Natural killer cell (primary cell): Measurements from ENCODE around the gene OR52E4. TPM values are rescaled to one million over a fixed set of nuclear protein-coding genes. Genes with fewer than 3 reads are reported as not detected.
A peak's percentile ranks its signal among the peaks of the same experiment; 100 is the strongest.

ENCODE experiments used
- ATAC-seq, 3 donors: fragments of 150-1000 bp in 2 of 3; fragments of 200-7000 bp in 1 of 3; cut with Tn5 transposase; 1 replicate in 1 of 3; 2 replicates in 2 of 3; pipeline ENCODE4 v1.10.0; 2021; ENCODE audit warnings: mild to moderate bottlenecking in 2 of 3, moderate library complexity in 2 of 3
- DNase-seq, 2 donors: peaks; one replicate each; pipeline versions ENCODE4 v3.0.0 to v3.0.0-alpha.2; 2013 to 2021; ENCODE audit warnings: mixed read lengths in 1 of 2
- H3K27ac ChIP-seq: one replicate; pipeline ENCODE4 v1.5.1; 2013; ENCODE audit warnings: mild to moderate bottlenecking, low read length
- H3K27me3 ChIP-seq: one replicate; pipeline ENCODE4 v1.6.1; 2013; ENCODE audit warnings: low read length; ENCODE audit not compliant: control insufficient read depth, insufficient read depth
- H3K36me3 ChIP-seq: one replicate; pipeline ENCODE4 v1.6.1; 2013; ENCODE audit warnings: low read length; ENCODE audit not compliant: control insufficient read depth, insufficient read depth
- H3K4me1 ChIP-seq: one replicate; pipeline ENCODE4 v1.6.1; 2013; ENCODE audit warnings: low read length; ENCODE audit not compliant: control insufficient read depth, insufficient read depth
- H3K4me3 ChIP-seq: one replicate; pipeline ENCODE4 v1.5.1; 2013; ENCODE audit warnings: low read length
- H3K9me3 ChIP-seq: one replicate; pipeline ENCODE4 v1.6.1; 2013; ENCODE audit warnings: low read length; ENCODE audit not compliant: control insufficient read depth, insufficient read depth
- H3K27ac Mint-ChIP-seq, 2 donors: one replicate each; pipeline ENCODE4 v1.8.0; 2022; ENCODE audit warnings: mild to moderate bottlenecking in 2 of 2, mixed read lengths in 2 of 2, moderate library complexity in 1 of 2
- H3K27me3 Mint-ChIP-seq, 2 donors: one replicate each; pipeline ENCODE4 v1.8.0; 2022; ENCODE audit warnings: low read depth in 2 of 2, mixed read lengths in 2 of 2
- H3K36me3 Mint-ChIP-seq: one replicate; pipeline ENCODE4 v1.8.0; 2022; ENCODE audit warnings: mixed read lengths
- H3K4me1 Mint-ChIP-seq, 2 donors: one replicate each; pipeline ENCODE4 v1.8.0; 2022; ENCODE audit warnings: mixed read lengths in 2 of 2
- H3K4me3 Mint-ChIP-seq: one replicate; pipeline ENCODE4 v1.8.0; 2022; ENCODE audit warnings: mild to moderate bottlenecking, moderate library complexity, mixed read lengths
- H3K9me3 Mint-ChIP-seq, 2 donors: one replicate each; pipeline ENCODE4 v1.8.0; 2022; ENCODE audit warnings: mixed read lengths in 2 of 2
- whole genome bisulfite sequencing: methylation state at CpG from one replicate; pipeline ENCODE4 v1.1.7; 2013; ENCODE audit warnings: missing lambda C conversion rate; ENCODE audit not compliant: insufficient coverage; 5-methylcytosine and 5-hydroxymethylcytosine counted together
- intact Hi-C: fragments of 100-400 bp; cut with micrococcal nuclease; formaldehyde crosslinking; loops from one replicate; pipeline ENCODE4 v1.14.2; 2022
- total RNA-seq, 4 donors: library from RNA; stranded (reverse); fragments of 120-200 nt in 1 of 4; gene quantifications; one replicate each; pipeline versions ENCODE4 v1.2.3 to v1.2.4, GENCODE V29; 2013 to 2022
- TF ChIP-seq, protein P1 (sequence below): fragments of 200-600 bp; IDR thresholded peaks from one replicate; pipeline ENCODE4 v1.8.0; 2022; ENCODE audit warnings: antibody characterized with exemption

The OR52E4 gene
- total RNA-seq, 3 donors from 2014 or later (not counting 1 experiment from before 2014, with no cell fraction given) = not detected

DNA sequence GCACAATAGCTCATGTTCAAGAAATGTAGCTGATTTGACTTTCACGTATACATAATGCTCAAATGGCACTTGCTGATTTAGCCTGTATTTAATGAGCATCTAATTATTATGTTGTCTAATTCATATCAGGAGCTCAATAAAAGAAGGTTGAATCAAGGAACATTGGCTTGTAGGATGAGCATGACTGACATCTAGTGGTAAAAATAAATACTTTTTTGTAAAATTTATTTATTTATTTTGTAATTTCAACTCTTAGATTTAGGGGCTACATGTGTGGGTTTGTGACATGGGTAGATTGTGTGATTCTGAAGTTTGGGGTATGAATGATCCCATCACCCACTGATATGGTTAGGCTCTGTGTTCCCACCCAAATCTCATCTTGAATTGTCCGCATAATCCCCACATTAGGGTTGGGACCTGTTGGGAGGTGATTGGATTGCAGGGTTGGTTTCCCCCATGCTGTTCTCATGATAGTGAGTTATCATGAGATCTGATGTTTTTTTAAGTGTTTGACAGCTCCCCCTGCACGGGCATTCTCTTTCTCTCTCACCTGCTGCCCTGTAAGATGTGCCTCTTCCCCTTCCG lies 10.9 kb downstream of the OR52E4 start:
- Histone ChIP-seq H3K27me3 (no peaks in the 10 kb centered on the region), H3K4me3 (no peak overlapping the region), H3K4me1 (no peaks in the 10 kb centered on the region), H3K9me3 (no peaks in the 10 kb centered on the region), H3K27ac (no peak overlapping the region), H3K36me3 (no peaks in the 10 kb centered on the region)
- H3K27me3 Mint-ChIP-seq = peaks cover 6 to 18% of the 10 kb centered on the region in 2 donors
- ATAC-seq (no peak), DNase-seq (peak in 1 of 2 donors; percentile 19)
- no peak overlapping the region for H3K27ac Mint-ChIP-seq
- TF ChIP-seq, protein P1, sequence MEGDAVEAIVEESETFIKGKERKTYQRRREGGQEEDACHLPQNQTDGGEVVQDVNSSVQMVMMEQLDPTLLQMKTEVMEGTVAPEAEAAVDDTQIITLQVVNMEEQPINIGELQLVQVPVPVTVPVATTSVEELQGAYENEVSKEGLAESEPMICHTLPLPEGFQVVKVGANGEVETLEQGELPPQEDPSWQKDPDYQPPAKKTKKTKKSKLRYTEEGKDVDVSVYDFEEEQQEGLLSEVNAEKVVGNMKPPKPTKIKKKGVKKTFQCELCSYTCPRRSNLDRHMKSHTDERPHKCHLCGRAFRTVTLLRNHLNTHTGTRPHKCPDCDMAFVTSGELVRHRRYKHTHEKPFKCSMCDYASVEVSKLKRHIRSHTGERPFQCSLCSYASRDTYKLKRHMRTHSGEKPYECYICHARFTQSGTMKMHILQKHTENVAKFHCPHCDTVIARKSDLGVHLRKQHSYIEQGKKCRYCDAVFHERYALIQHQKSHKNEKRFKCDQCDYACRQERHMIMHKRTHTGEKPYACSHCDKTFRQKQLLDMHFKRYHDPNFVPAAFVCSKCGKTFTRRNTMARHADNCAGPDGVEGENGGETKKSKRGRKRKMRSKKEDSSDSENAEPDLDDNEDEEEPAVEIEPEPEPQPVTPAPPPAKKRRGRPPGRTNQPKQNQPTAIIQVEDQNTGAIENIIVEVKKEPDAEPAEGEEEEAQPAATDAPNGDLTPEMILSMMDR = peak; percentile 31
- no peaks in the 10 kb centered on the region for H3K9me3 Mint-ChIP-seq
- H3K4me1 Mint-ChIP-seq = no peaks in the 10 kb centered on the region
- 63% methylated on average over 3 of the region's 4 CpGs for WGBS
- H3K36me3 Mint-ChIP-seq = no peaks in the 10 kb centered on the region
- no peak overlapping the region for H3K4me3 Mint-ChIP-seq
- intact Hi-C loops = loop anchor here (10.0 kb wide), 1 partner anchor 767 kb away; no protein-coding TSS in a partner anchor

DNA sequence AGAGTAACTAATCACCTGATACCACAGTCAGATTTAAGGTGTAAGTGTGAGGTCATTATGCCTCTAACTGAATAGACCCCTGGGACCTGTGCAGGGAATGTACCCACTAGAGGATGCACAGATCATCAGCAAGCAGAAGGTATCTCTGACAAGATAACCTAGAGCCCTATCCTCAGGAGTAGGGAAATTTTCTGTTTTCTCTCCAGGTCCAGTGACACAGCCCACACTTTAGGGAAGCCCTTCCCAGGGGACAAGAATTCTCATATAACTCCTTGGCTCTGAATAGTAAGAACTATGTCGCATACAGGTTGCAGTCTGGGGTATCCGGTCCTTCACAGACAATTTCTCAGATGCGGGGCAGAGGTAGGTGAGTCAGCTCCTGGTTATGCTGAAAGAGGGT lies 12.5 kb downstream of the OR52E4 start, which contains the start of gene OR52E5:
Gene OR52E5 (plus strand): TSS at position 301 of the 400 bp plus-strand sequence. CDS start 7,569 bp downstream, outside the sequence.
- Histone ChIP-seq H3K4me3 (no peak within 1 kb of the TSS), H3K27ac (no peak within 1 kb of the TSS), H3K36me3 (no peaks in the 10 kb centered on the region), H3K4me1 (no peaks in the 10 kb centered on the region), H3K9me3 (no peaks in the 10 kb centered on the region), H3K27me3 (no peaks in the 10 kb centered on the region)
- ATAC-seq (no peak), DNase-seq (no peak)
- no peaks in the 10 kb centered on the region for H3K9me3 Mint-ChIP-seq
- no peak within 1 kb of the TSS for H3K27ac Mint-ChIP-seq
- WGBS = 93% methylated on average over 3 of the region's 3 CpGs
- H3K4me1 Mint-ChIP-seq = no peaks in the 10 kb centered on the region
- H3K27me3 Mint-ChIP-seq = peaks cover 8 to 11% of the 10 kb centered on the region in 2 donors
- no peaks in the 10 kb centered on the region for H3K36me3 Mint-ChIP-seq
- TF ChIP-seq, protein P1 = no peak
- no peak within 1 kb of the TSS for H3K4me3 Mint-ChIP-seq
- intact Hi-C loops = loop anchor here (10.0 kb wide), 1 partner anchor 768 kb away; no protein-coding TSS in a partner anchor

DNA sequence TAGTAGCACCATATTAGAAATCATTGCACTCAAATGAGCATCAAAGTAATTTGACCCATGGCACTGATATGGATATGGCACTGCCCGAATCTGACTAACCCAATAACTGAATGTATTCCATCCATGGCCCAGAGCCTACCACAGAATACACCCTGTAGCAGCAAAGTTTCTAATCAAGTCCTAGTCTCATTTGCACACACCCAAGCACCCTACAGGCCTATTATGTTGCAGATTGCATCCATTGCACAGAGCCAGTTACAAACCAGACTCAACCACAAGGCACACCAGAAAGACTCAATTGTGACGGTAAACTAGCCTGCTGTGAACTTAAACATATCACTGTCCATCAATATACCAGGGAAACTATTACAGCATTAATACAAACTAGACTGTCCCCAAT lies 19.1 kb downstream of the OR52E4 start:
- intact Hi-C loops = loop anchor here (10.0 kb wide), 1 partner anchor 775 kb away; no protein-coding TSS in a partner anchor

More for the DNA sequence above, 19.1 kb downstream of the OR52E4 start:
- Mint-ChIP-seq H3K9me3 (no peaks in the 10 kb centered on the region), H3K4me1 (no peaks in the 10 kb centered on the region), H3K36me3 (no peaks in the 10 kb centered on the region), H3K27me3 (peaks cover 2 to 36% of the 10 kb centered on the region in 2 donors), H3K27ac (no peak overlapping the region), H3K4me3 (no peak overlapping the region)
- Histone ChIP-seq H3K27ac (no peak overlapping the region), H3K4me1 (no peaks in the 10 kb centered on the region), H3K4me3 (no peak overlapping the region), H3K9me3 (no peaks in the 10 kb centered on the region), H3K27me3 (no peaks in the 10 kb centered on the region), H3K36me3 (no peaks in the 10 kb centered on the region)
- 92% methylated on average over 2 of the region's 2 CpGs for WGBS
- ATAC-seq (no peak), DNase-seq (no peak)
- TF ChIP-seq, protein P1 = no peak
